NCI-H526 (cell line): ENCODE data around the gene ZNF276.

Source experiments
- DNase-seq, 2 experiments: peaks; one replicate each; lab custom pipeline; 2025; lab: John Stamatoyannopoulos, UW

Gene ZNF276

GRCh38 chr16:89711601-89712273 lies 9.6 kb upstream of the ZNF276 start:
- peak in 1 of 2 experiments; percentile 69 for DNase-seq

DNA sequence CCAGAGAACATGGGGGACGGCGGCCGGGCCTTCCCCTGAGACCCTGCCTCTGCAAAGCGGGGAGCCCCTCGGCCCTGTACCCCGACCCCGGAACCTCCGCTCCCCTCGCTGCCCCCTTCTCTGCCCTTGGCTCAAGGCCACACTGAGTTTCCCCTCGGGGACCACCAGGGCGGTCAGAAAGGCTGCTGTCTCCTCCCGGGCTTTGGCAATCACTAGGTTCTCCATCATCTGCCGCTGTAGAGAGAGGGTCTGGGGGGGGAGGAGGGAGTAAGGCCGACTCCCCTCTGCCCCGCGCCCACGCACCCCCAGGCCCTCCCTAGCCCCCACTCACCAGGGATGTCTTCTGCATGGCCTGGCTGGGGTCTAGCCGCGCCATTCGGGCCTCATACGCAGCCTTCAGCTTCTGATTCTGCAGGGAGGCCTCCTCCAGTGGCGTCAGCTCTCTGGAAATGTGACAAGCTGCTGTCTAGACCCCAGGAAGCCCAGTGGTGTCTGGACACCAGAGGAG lies 9.0 kb upstream of the ZNF276 start:
- peak in 1 of 2 experiments; percentile 28 for DNase-seq

- no peak for DNase-seq
These were observed 4.8 kb upstream of the ZNF276 start for GRCh38 chr16:89716493-89716892.

DNA sequence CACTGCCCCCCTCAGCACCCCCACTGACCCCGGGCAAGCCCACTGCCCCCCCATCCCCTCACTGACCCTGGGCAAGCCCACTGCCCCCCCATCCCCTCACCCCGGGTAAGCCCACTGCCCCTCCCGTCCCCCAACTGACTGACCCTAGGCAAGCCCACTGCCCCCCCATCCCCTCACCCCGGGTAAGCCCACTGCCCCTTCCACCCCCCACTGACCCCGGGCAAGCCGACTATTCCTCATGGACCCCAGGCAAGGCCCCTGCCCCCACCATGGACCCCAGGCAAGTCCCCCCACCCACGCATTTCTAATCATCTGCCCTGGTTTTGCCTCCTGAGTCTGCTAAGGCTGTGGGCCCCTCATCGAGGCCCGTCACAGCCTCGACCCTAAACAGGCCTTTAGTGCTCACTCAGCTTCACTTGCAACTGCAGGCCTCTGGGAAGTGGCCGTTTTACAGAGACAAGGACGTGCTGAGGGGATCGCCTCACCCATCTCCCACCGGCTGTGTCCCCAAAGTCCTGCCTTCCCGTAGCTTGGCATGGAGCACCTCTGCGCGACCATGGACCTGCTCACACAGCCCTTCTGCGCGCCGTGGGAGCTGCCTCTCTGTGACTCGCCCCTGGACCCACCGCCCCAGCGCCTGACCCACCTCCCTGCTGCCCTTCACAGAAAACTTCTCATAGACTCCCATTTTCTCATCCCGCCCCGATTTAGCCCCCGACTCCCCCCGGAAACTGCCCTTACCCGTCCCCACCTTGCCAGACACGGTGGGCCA lies 4.2 kb upstream of the ZNF276 start:
- no peak for DNase-seq

DNA sequence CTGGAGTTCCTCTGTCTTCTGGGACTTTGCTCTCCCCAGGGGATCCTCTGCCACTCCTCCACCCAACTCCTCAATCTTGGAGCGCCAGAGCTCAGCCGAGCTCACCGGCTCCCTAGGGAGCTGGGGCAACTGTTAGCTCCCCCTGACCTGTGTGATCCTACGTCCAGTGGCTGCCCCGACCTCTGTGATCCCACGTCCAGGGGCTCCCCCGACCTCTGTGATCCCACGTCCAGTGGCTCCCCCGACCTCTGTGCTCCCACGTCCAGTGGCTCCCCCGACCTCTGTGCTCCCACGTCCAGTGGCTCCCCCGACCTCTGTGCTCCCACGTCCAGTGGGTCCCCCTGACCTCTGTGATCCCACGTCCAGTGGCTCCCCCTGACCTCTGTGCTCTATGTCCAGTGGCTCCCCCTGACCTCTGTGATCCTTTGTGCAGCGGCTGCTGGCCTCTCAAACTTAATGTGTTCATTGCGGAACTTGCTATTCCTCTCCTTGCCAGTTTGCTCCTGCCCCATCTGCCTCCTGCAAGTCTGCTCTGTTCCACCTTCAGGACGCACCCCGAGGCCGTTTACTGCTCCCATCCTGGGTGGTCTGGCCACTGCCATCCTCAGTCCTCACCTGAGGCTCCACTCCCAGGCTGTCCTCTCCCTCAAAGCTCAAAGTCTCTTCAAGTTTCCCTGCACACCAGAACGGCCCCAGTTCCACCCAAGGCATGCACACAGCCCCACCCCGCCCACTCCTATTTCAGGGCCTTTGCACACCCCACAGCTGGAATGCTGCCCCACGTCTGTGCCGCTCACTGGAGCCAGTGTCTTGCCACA lies 3.4 kb upstream of the ZNF276 start:
- DNase-seq = no peak

- DNase-seq = peak in 1 of 2 experiments; percentile 58
These were observed 855 bp upstream of the ZNF276 start for GRCh38 chr16:89720551-89720812.

DNA sequence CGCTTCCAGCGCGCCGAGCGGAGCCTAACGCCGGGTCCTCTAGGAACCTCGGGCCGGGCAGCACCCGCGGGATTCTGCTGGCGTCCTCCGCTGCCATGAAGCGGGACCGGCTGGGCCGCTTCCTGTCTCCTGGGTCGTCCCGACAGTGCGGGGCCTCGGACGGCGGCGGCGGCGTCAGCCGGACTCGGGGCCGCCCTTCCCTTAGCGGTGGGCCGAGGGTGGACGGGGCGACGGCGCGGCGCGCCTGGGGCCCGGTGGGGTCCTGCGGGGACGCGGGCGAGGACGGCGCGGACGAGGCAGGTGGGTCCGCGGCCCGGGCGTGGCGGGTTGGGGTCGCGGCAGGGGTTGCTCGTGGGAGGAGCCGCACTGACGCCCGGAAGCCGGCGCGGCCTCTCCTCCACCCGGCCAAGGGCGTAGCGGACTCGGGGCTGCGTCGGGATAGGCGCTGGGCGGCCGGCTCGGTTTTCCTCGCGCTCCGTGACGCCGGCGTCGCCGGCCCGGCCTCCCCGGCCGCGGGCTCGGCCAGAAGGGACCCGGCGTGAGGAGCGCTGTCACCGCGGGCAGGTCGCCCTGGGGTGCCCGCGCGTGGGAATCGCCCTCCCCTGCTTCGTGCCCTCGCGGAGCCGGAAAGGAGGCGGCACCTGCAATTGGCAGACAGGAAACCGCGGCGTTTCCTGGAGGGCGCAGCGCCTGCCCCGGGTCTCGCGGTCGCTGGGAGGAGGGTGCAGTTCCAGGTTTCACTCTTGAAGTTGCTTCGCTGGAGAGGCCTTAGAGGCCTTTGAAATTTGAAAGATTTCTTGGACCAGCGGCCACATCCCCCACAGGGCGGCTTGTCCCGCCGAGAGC lies 432 bp downstream of the ZNF276 start:
- DNase-seq = peak in 1 of 2 experiments; percentile 48

GRCh38 chr16:89722392-89723278 lies 1.3 kb downstream of the ZNF276 start:
- peak in 1 of 2 experiments; percentile 37 for DNase-seq

DNA sequence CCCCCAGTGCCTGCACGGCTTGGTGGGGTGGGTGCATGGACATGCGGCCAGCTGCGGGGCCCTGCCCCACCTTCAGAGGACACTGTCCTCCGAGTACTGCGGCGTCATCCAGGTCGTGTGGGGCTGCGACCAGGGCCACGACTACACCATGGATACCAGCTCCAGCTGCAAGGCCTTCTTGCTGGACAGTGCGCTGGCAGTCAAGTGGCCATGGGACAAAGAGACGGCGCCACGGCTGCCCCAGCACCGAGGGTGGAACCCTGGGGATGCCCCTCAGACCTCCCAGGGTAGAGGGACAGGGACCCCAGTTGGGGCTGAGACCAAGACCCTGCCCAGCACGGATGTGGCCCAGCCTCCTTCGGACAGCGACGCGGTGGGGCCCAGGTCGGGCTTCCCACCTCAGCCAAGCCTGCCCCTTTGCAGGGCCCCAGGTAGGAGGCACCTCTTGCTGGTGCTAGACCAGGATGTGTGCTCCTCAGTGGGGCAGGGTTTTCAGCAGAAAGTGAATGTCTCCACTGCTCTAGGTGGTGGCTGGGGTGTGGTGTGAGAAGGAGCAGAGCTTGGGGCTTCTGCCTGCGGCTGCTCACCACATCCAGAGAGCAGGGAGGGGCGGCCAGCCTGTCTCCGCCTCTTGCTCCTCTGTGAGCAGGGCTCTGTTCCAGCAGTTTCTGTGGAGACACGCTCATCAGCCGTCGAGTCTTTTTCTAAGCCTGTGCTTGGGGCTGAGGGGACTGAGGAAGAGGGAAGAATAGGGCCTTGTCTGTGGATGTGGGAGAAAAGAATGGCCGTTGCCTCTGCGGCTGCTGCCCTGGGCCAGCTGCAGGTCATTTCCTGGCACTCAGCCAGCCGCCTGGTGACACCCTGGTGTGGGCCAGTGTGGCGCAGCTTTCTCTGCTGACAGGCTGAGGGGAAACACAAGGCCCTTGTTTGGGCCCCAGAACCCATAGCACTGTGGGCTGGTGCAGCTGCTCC lies 2.2 kb downstream of the ZNF276 start:
- DNase-seq = no peak

DNA sequence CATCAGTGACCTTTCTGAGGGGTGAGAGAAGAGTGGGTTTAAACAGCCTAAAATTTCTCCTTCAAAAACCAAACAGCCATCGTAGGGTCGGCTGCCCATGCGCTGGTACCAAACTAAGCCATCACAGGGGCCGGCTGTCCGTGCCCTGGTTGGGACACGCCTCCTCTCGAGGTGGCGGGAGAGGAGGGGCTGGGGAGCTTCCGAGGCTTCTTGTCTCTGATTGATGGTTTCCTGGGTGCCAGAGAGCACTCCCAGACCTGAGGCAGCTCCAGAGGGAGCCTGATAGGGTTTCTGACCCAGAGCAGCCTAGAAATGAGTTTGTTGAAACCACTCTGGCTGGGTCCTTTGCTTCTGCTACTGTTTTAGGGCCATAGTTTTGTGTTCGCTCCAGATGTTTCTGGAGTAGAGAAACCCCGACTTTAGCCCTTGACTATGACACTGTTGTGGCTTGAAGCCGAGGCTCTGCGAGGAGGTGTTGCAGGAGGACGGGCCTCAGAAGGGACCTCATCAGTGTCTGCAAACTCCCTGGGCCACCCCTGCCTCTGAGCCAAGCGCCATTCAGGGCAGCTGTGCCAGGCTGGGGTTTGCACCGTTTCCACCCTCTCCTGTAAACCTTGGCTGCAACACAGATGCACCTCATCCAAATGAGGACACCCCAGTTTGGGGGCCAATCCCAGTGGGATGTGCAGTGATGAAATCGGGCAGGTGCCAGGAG lies 6.2 kb downstream of the ZNF276 start:
- no peak for DNase-seq

DNA sequence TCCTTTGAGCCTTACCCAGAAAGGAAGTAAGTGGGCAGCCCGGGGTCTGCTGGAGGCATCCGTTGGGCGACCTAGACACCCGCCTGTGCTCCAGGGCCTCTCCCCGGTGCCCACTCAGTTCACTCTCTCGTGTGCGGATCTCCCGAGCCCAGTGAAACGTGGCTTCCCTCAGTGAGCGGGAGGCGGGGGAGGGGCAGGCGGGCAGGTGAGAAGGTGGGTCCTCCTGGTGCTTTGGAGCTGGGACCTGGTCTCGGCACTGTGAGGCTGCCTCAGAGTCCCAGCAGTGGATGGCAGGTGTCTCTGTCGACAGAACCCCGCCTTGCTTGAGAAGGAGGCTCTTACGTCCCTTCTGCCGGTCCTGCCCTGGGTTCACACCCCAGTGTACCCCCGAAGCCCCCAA lies 8.0 kb downstream of the ZNF276 start:
- no peak for DNase-seq

- DNase-seq = no peak
These were observed 8.7 kb downstream of the ZNF276 start for GRCh38 chr16:89729863-89730593.

GRCh38 chr16:89730610-89731234 lies 9.4 kb downstream of the ZNF276 start:
- no peak for DNase-seq

- no peak for DNase-seq
These were observed 11.0 kb downstream of the ZNF276 start for GRCh38 chr16:89732142-89732917.

DNA sequence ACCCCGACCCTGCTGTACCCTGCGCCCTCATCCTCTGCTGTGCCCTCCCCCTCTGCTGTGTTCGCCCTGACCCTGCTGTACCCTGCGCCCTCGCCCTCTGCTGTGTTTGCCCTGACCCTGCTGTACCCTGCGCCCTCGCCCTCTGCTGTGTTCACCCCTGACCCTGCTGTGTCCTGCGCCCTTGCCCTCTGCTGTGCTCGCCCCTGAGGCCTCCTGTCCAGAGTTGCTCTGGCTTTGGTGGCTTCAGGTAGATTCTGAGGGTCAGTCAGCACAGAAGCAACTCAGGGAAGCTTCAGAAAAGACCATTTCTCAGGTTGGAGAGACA lies 11.5 kb downstream of the ZNF276 start:
- DNase-seq = no peak

GRCh38 chr16:89733322-89733721 lies 12.0 kb downstream of the ZNF276 start:
- no peak for DNase-seq

GRCh38 chr16:89733792-89734191 lies 12.5 kb downstream of the ZNF276 start:
- no peak for DNase-seq
